Upper lobe of right lung (tissue), 1 donor: ENCODE measurements around the gene ARV1. TPM values are rescaled to one million over a fixed set of nuclear protein-coding genes. Genes with fewer than 3 reads are reported as not detected.

ENCODE experiments used
- ATAC-seq: fragments of 200-7000 bp; cut with Tn5 transposase; one replicate; pipeline ENCODE4 v1.9.1; 2020; ENCODE audit warnings: mild to moderate bottlenecking, moderate library complexity
- DNase-seq: peaks from one replicate; pipeline ENCODE4 v3.0.0-alpha.2; 2020
- H3K27ac ChIP-seq: fragments of 200-600 bp; one replicate; pipeline ENCODE4 v1.8.0; 2022
- H3K27me3 ChIP-seq: fragments of 200-600 bp; one replicate; pipeline ENCODE4 v1.8.0; 2022; ENCODE audit warnings: mild to moderate bottlenecking
- H3K36me3 ChIP-seq: fragments of 200-600 bp; one replicate; pipeline ENCODE4 v1.8.0; 2022
- H3K4me1 ChIP-seq: fragments of 200-600 bp; one replicate; pipeline ENCODE4 v1.8.0; 2022
- H3K4me3 ChIP-seq: fragments of 200-600 bp; one replicate; pipeline ENCODE4 v1.8.0; 2022; ENCODE audit warnings: mild to moderate bottlenecking
- H3K9me3 ChIP-seq: fragments of 200-600 bp; one replicate; pipeline ENCODE4 v1.8.0; 2022
- intact Hi-C: fragments of 100-400 bp; cut with DNase I; formaldehyde crosslinking; loops from one replicate; pipeline ENCODE4 v1.11.0; 2022
- total RNA-seq: library from RNA; stranded (reverse); fragmentation: NEBNext Ultra II Directional; extraction: Animal tissue kit (Norgen Biotek cat#: 25700); gene quantifications from one replicate; pipeline ENCODE4 v1.2.1, GENCODE V29; 2021
- TF ChIP-seq, protein P1 (sequence below): fragments of 200-600 bp; IDR thresholded peaks from one replicate; pipeline ENCODE4 v1.8.0; 2022; ENCODE audit warnings: antibody characterized with exemption
- donor health status: DM: no; HTN: yes; CAD: no; lungs with severe emphysema.

Gene ARV1
- total RNA-seq, 1 donor from 2014 or later: 19.9 TPM

DNA sequence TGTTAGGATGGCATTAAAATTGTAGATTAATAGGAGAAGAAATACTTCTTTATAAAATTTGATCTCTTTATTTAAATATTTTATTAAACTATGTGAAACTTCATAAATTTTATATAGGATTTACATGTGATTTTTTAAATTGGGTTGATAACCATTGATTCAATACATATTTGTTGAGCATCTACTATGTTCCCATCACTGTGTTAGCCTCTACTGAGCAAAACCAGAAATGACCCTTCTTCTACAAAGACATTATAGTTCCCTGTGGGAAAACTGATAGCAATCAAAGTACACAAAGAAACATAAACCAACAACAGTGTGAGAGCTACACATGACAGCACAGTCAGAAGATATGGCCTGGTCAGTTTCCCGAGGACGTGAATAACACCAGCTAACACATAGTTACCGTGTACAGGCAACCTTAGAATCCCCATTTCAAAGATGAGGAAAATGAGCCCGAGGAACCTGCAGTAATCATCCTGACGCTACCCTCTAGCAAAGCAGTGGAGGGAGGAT is 12.5 kb upstream of the ARV1 start:
- no peak overlapping the region for H3K4me3 ChIP-seq
- DNase-seq: no peak
- no peaks in the 10 kb centered on the region for H3K4me1 ChIP-seq
- no peak overlapping the region for H3K27ac ChIP-seq
- H3K27me3 ChIP-seq: no peaks in the 10 kb centered on the region
- no peak for ATAC-seq
- H3K9me3 ChIP-seq: no peaks in the 10 kb centered on the region
- no peaks in the 10 kb centered on the region for H3K36me3 ChIP-seq
- TF ChIP-seq, protein P1, sequence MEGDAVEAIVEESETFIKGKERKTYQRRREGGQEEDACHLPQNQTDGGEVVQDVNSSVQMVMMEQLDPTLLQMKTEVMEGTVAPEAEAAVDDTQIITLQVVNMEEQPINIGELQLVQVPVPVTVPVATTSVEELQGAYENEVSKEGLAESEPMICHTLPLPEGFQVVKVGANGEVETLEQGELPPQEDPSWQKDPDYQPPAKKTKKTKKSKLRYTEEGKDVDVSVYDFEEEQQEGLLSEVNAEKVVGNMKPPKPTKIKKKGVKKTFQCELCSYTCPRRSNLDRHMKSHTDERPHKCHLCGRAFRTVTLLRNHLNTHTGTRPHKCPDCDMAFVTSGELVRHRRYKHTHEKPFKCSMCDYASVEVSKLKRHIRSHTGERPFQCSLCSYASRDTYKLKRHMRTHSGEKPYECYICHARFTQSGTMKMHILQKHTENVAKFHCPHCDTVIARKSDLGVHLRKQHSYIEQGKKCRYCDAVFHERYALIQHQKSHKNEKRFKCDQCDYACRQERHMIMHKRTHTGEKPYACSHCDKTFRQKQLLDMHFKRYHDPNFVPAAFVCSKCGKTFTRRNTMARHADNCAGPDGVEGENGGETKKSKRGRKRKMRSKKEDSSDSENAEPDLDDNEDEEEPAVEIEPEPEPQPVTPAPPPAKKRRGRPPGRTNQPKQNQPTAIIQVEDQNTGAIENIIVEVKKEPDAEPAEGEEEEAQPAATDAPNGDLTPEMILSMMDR: no peak
- intact Hi-C loops: no loop called here

DNA sequence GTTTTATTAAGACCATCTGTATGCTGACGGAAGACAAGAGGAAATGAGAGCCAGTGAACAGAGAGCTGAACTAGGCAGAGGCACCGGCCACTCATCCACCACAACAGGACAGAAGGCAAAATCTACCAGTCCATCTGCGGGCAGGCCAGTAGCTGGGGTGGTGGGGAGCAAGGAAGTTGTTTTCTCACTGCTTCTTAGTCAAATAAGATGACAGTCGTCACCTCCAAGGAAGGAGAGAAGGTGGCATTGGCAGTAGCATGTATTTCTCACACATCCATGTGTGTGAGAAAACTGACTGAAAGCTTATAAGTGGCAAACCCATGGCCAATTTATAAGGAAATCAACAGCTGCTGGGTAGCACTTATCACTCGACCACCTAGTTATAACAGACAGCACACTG is 8.5 kb upstream of the ARV1 start:
- TF ChIP-seq, protein P1: no peak
- no peaks in the 10 kb centered on the region for H3K9me3 ChIP-seq
- DNase-seq: no peak
- no peak for ATAC-seq
- peaks cover 3% of the 10 kb centered on the region for H3K36me3 ChIP-seq
- H3K4me3 ChIP-seq: no peak overlapping the region
- intact Hi-C loops: no loop called here
- H3K27ac ChIP-seq: no peak overlapping the region
- peaks cover 10% of the 10 kb centered on the region for H3K4me1 ChIP-seq
- H3K27me3 ChIP-seq: no peaks in the 10 kb centered on the region

DNA sequence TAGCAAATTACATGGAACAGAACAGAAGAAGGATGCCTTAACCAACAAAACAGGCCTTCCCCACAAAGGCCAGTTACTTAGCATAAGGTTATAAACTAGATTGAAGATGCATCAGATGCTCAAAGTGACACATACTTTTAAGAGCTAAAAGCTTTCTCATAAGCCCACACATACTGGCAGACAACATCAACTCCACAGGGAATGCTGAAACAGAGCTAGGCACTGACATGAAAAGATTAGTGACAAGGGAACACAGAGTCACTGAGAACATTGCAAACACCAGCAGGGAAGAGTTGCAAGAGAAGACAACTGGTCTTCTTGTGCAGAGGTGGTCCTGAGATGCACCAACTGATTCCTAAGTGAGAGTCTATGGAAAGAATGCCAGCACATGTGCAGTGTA is 7.1 kb upstream of the ARV1 start:
- no peak overlapping the region for H3K4me3 ChIP-seq
- TF ChIP-seq, protein P1: no peak
- DNase-seq (no peak), ATAC-seq (no peak)
- H3K36me3 ChIP-seq: peaks cover 9% of the 10 kb centered on the region
- no peaks in the 10 kb centered on the region for H3K27me3 ChIP-seq
- no peak overlapping the region for H3K27ac ChIP-seq
- H3K9me3 ChIP-seq: no peaks in the 10 kb centered on the region
- peaks cover 15% of the 10 kb centered on the region for H3K4me1 ChIP-seq
- intact Hi-C loops: no loop called here

DNA sequence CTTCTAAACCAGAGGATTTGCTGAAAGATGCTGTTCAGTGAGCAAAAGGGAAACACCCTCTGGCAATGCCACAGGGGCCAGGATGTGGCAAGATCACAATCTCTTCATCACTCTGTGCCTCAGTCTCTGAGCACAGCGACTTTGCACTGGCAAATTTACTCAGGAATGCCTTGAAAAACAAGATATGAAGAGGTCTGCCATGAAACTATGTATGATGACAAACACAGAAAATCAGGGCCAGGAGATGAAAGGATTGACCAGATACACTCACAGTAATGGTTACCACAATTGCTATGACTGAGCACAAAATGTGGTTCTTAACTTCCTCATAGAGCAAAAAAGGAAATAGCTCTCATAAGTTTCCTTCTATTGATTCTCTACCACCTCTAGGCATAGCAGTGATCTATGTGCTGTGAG is 6.0 kb upstream of the ARV1 start:
- H3K36me3 ChIP-seq: peaks cover 9% of the 10 kb centered on the region
- intact Hi-C loops: no loop called here
- no peaks in the 10 kb centered on the region for H3K9me3 ChIP-seq
- ATAC-seq: peak; percentile 76
- H3K4me3 ChIP-seq: no peak overlapping the region
- TF ChIP-seq, protein P1: no peak
- no peak overlapping the region for H3K27ac ChIP-seq
- no peaks in the 10 kb centered on the region for H3K27me3 ChIP-seq
- H3K4me1 ChIP-seq: peaks cover 22% of the 10 kb centered on the region
- no peak for DNase-seq

DNA sequence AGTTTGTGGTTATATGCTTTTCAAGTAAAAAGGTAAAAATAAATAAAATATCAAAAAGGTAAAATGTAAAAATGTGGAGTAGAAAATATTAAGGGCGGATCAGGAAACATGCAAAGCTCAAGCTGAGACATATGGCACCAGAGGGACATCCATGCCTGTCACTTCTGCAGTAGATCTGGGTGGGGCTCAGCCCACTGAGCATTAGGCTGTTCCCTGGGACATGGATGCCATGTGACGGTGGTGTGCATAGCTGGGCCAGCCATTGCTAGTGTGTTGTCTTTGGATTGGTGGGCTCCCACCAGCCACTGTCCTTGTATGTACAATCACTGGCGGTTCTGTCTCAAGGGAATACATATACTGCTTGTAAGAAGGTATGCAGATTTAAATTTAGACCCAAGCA is 3.3 kb upstream of the ARV1 start:
- Histone ChIP-seq H3K4me1 (peaks cover 33% of the 10 kb centered on the region), H3K4me3 (no peak overlapping the region), H3K27ac (no peak overlapping the region), H3K9me3 (no peaks in the 10 kb centered on the region), H3K36me3 (peaks cover 9% of the 10 kb centered on the region), H3K27me3 (no peaks in the 10 kb centered on the region)
- intact Hi-C loops: no loop called here
- ATAC-seq (no peak), DNase-seq (no peak)
- TF ChIP-seq, protein P1: no peak

DNA sequence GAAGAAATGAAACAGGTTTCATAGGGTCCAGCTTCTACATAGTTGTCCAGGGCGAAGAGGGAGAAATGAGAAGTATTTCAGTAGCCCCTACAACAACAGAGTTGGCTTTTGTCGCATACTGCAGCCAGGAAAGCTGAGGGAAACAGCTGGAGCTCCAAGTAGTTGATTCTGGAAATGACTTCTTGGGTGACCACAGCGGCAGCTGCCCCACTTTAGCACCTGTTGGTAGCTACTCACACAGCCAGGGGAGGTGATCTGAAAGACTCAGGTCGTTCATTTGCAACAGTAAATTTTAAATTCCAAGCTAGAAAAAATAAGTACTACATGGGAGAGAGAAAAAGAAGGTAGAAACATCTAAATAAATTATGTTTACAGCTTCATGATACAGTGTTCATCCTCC is 2.5 kb upstream of the ARV1 start:
- intact Hi-C loops: no loop called here
- TF ChIP-seq, protein P1: no peak
- H3K27ac ChIP-seq: no peak overlapping the region
- H3K4me1 ChIP-seq: peaks cover 33% of the 10 kb centered on the region
- no peaks in the 10 kb centered on the region for H3K27me3 ChIP-seq
- peaks cover 11% of the 10 kb centered on the region for H3K36me3 ChIP-seq
- no peak overlapping the region for H3K4me3 ChIP-seq
- DNase-seq (no peak), ATAC-seq (no peak)
- no peaks in the 10 kb centered on the region for H3K9me3 ChIP-seq
